Aorta (tissue), 5 donors: ENCODE measurements around the gene TMEM259. TPM values are rescaled to one million over a fixed set of nuclear protein-coding genes. Genes with fewer than 3 reads are reported as not detected.

Source experiments
- ATAC-seq: fragments of 200-7000 bp; cut with Tn5 transposase; one replicate; pipeline ENCODE4 v1.9.1; 2022; ENCODE audit warnings: moderate library complexity; ENCODE audit not compliant: low FRiP score
- DNase-seq, 2 donors: peaks; one replicate each; pipeline ENCODE4 v3.0.0-alpha.2; 2020
- H3K27ac ChIP-seq, 2 donors: one replicate each; pipeline ENCODE4 v1.5.1; 2013; ENCODE audit warnings: low read length in 2 of 2, mild to moderate bottlenecking in 2 of 2, moderate library complexity in 2 of 2, control low read depth in 1 of 2, inconsistent platforms in 1 of 2, low read depth in 1 of 2
- H3K27me3 ChIP-seq, 2 donors: one replicate each; pipeline ENCODE4 v1.6.1; 2013; ENCODE audit warnings: control low read depth in 1 of 2, low read length in 1 of 2, mild to moderate bottlenecking in 1 of 2, moderate library complexity in 1 of 2; ENCODE audit not compliant: insufficient read depth in 2 of 2, control insufficient read depth in 1 of 2
- H3K36me3 ChIP-seq, 2 donors: one replicate each; pipeline ENCODE4 v1.6.1; 2013; ENCODE audit warnings: control low read depth in 1 of 2, low read length in 1 of 2, mild to moderate bottlenecking in 1 of 2; ENCODE audit not compliant: insufficient read depth in 2 of 2, control insufficient read depth in 1 of 2
- H3K4me1 ChIP-seq, 2 donors: one replicate each; pipeline ENCODE4 v1.6.1; 2013; ENCODE audit warnings: low read length in 2 of 2, control low read depth in 1 of 2, mild to moderate bottlenecking in 1 of 2, moderate library complexity in 1 of 2; ENCODE audit not compliant: insufficient read depth in 2 of 2, control insufficient read depth in 1 of 2
- H3K4me3 ChIP-seq, 2 donors: one replicate each; pipeline ENCODE4 v1.5.1; 2013; ENCODE audit warnings: low read length in 2 of 2, control low read depth in 1 of 2, mild to moderate bottlenecking in 1 of 2
- H3K9me3 ChIP-seq: one replicate; pipeline ENCODE4 v1.6.1; 2013; ENCODE audit warnings: mild to moderate bottlenecking, low read length; ENCODE audit not compliant: control insufficient read depth
- WGBS, 2 donors: extraction: QIAGEN DNeasy Blood & Tissue Kit; methylation state at CpG; one replicate each; pipeline ENCODE4 v1.1.7; 2013; 5-methylcytosine and 5-hydroxymethylcytosine counted together
- intact Hi-C, 2 donors: fragments of 100-400 bp; cut with DNase I; formaldehyde crosslinking; loops; one replicate each; pipeline versions ENCODE4 v1.14.2 to v1.15.0; 2022
- polyA plus RNA-seq, 2 donors: library from polyadenylated mRNA; stranded (reverse); fragments of 200-250 nt; gene quantifications; one replicate each; pipeline ENCODE4 v1.2.3, GENCODE V29; 2013
- total RNA-seq, 2 donors: library from RNA; stranded (reverse); fragmentation: NEBNext Ultra II Directional; extraction: Animal tissue kit (Norgen Biotek cat#: 25700); gene quantifications; one replicate each; pipeline ENCODE4 v1.2.1, GENCODE V29; 2021
- donor health status: healthy with polysubstance abuse.
- donor health status: Bipolar disorder and iron deficiency.
- donor health status: DM: no; HTN: no; CAD: no.
- donor health status: DM: no; HTN: no; CAD: no.
- donor health status: DM: yes; HTN: yes; CAD: no.

TMEM259 gene
- total and polyA plus RNA-seq, 4 donors, result 50.1 to 434 (median 130) TPM

GRCh38 chr19:1057176-1057855, 36.4 kb upstream of the TMEM259 start:
- DNase-seq (no peak), ATAC-seq (no peak)
- 49 to 56% methylated on average over 3 of the region's 3 CpGs for WGBS, 2 donors
- no peaks in the 10 kb centered on the region for H3K36me3 ChIP-seq
- no peaks in the 10 kb centered on the region for H3K27me3 ChIP-seq
- H3K9me3 ChIP-seq, result peaks cover 7% of the 10 kb centered on the region
- intact Hi-C loops, result no loop called here
- H3K27ac ChIP-seq, result no peak overlapping the region
- H3K4me3 ChIP-seq, result no peak overlapping the region
- no peaks in the 10 kb centered on the region for H3K4me1 ChIP-seq

GRCh38 chr19:1055886-1056620, 35.1 kb upstream of the TMEM259 start:
- intact Hi-C loops, result no loop called here
- H3K4me3 ChIP-seq, result no peak overlapping the region
- no peak for ATAC-seq
- H3K36me3 ChIP-seq, result no peaks in the 10 kb centered on the region
- no peaks in the 10 kb centered on the region for H3K4me1 ChIP-seq
- no peak overlapping the region for H3K27ac ChIP-seq
- H3K27me3 ChIP-seq, result no peaks in the 10 kb centered on the region
- 96 to 97% methylated on average over 20 of the region's 20 CpGs for WGBS, 2 donors
- peaks cover 7% of the 10 kb centered on the region for H3K9me3 ChIP-seq
- DNase-seq, result no peak

GRCh38 chr19:1055028-1055425, 34.1 kb upstream of the TMEM259 start:
- Histone ChIP-seq H3K27ac (no peak overlapping the region), H3K4me1 (no peaks in the 10 kb centered on the region), H3K9me3 (peaks cover 7% of the 10 kb centered on the region), H3K27me3 (no peaks in the 10 kb centered on the region), H3K36me3 (no peaks in the 10 kb centered on the region), H3K4me3 (no peak overlapping the region)
- DNase-seq (no peak), ATAC-seq (no peak)
- intact Hi-C loops, result no loop called here
- 92 to 94% methylated on average over 14 of the region's 14 CpGs for WGBS, 2 donors

GRCh38 chr19:1054102-1055027, 33.4 kb upstream of the TMEM259 start:
- 94 to 96% methylated on average over 28 of the region's 28 CpGs for WGBS, 2 donors
- intact Hi-C loops, result no loop called here
- ATAC-seq (no peak), DNase-seq (no peak)
- H3K4me1 ChIP-seq, result no peaks in the 10 kb centered on the region
- peaks cover 7% of the 10 kb centered on the region for H3K9me3 ChIP-seq
- H3K27ac ChIP-seq, result no peak overlapping the region
- H3K36me3 ChIP-seq, result no peaks in the 10 kb centered on the region
- no peaks in the 10 kb centered on the region for H3K27me3 ChIP-seq
- H3K4me3 ChIP-seq, result no peak overlapping the region

- peaks cover 7% of the 10 kb centered on the region for H3K9me3 ChIP-seq
- no peaks in the 10 kb centered on the region for H3K27me3 ChIP-seq
- DNase-seq, result peak in 1 of 2 donors; percentile 68
- no peak overlapping the region for H3K4me3 ChIP-seq
- H3K36me3 ChIP-seq, result no peaks in the 10 kb centered on the region
- ATAC-seq, result no peak
- no peaks in the 10 kb centered on the region for H3K4me1 ChIP-seq
- no peak overlapping the region for H3K27ac ChIP-seq
- whole genome bisulfite sequencing, 2 donors, result 91 to 92% methylated on average over 29 to 31 of the region's 31 CpGs
- intact Hi-C loops, result no loop called here
Observed at GRCh38 chr19:1053176-1054101, 32.5 kb upstream of the TMEM259 start.

GRCh38 chr19:1052349-1052975, 31.5 kb upstream of the TMEM259 start:
- no peak overlapping the region for H3K4me3 ChIP-seq
- no peaks in the 10 kb centered on the region for H3K36me3 ChIP-seq
- H3K27me3 ChIP-seq, result no peaks in the 10 kb centered on the region
- intact Hi-C loops, result no loop called here
- DNase-seq, result no peak
- ATAC-seq, result no peak
- no peaks in the 10 kb centered on the region for H3K4me1 ChIP-seq
- peaks cover 5% of the 10 kb centered on the region for H3K9me3 ChIP-seq
- no peak overlapping the region for H3K27ac ChIP-seq
- WGBS, 2 donors, result 74 to 82% methylated on average over 2 to 5 of the region's 5 CpGs

- no peak overlapping the region for H3K27ac ChIP-seq
- no peaks in the 10 kb centered on the region for H3K4me1 ChIP-seq
- 86 to 90% methylated on average over 17 of the region's 17 CpGs for WGBS, 2 donors
- intact Hi-C loops, result no loop called here
- H3K9me3 ChIP-seq, result no peaks in the 10 kb centered on the region
- H3K4me3 ChIP-seq, result no peak overlapping the region
- ATAC-seq, result no peak
- no peaks in the 10 kb centered on the region for H3K27me3 ChIP-seq
- peak in 1 of 2 donors; percentile 69 for DNase-seq
- no peaks in the 10 kb centered on the region for H3K36me3 ChIP-seq
Observed at GRCh38 chr19:1051791-1052190, 30.9 kb upstream of the TMEM259 start.
